Right lobe of liver (tissue), 6 donors: ENCODE results near the gene B3GNT5. TPM values are rescaled to one million over a fixed set of nuclear protein-coding genes. Genes with fewer than 3 reads are reported as not detected.
A peak's percentile ranks its signal among the peaks of the same experiment; 100 is the strongest.

Experiments
- ATAC-seq, 4 donors: fragments of 200-7000 bp; cut with Tn5 transposase; one replicate each; pipeline ENCODE4 v1.9.1; 2020; ENCODE audit warnings: mild to moderate bottlenecking in 4 of 4, moderate library complexity in 4 of 4
- DNase-seq, 3 donors: peaks; one replicate each; pipeline ENCODE4 v3.0.0-alpha.2; 2020
- H3K27ac ChIP-seq, 3 donors: fragments of 200-600 bp; one replicate each; pipeline ENCODE4 v1.8.0; 2022
- H3K27me3 ChIP-seq, 2 donors: fragments of 200-600 bp; one replicate each; pipeline ENCODE4 v1.8.0; 2022
- H3K36me3 ChIP-seq, 4 donors: fragments of 200-600 bp; sonication (generic) in 1 of 4; one replicate each; pipeline versions ENCODE4 v1.5.1 to v1.8.0; 2017 to 2022; ENCODE audit warnings: control low read depth in 1 of 4
- H3K4me1 ChIP-seq, 4 donors: fragments of 200-600 bp; sonication (generic) in 1 of 4; one replicate each; pipeline versions ENCODE4 v1.5.1 to v1.8.0; 2017 to 2022; ENCODE audit warnings: control low read depth in 1 of 4
- H3K4me3 ChIP-seq, 3 donors: fragments of 200-600 bp; one replicate each; pipeline ENCODE4 v1.8.0; 2022
- H3K9me3 ChIP-seq, 4 donors: fragments of 200-600 bp; sonication (generic) in 1 of 4; one replicate each; pipeline versions ENCODE4 v1.5.1 to v1.8.0; 2017 to 2022; ENCODE audit warnings: control low read depth in 1 of 4
- POLR2A ChIP-seq: fragments of 450-650 bp; IDR thresholded peaks from one replicate; pipeline ENCODE4 v1.6.1; 2017; ENCODE audit warnings: antibody characterized with exemption, mild to moderate bottlenecking
- WGBS: methylation state at CpG from one replicate; pipeline ENCODE4 v1.1.6; 2018; ENCODE audit warnings: low coverage, low lambda C conversion rate; ENCODE audit not compliant: insufficient coverage; ENCODE audit errors: missing lambda C conversion rate; 5-methylcytosine and 5-hydroxymethylcytosine counted together
- intact Hi-C, 2 donors: fragments of 100-400 bp; cut with DNase I; formaldehyde crosslinking; loops; one replicate each; pipeline versions ENCODE4 v1.11.2 to v1.14.1; 2022
- total RNA-seq, 6 experiments: library from RNA; depleted of rRNA in 2 of 6; stranded (reverse); fragments of >200 nt in 2 of 6; fragmentation: NEBNext Ultra II Directional in 3 of 6; extraction: Animal tissue kit (Norgen Biotek cat#: 25700) in 3 of 6; gene quantifications; one replicate each; pipeline versions ENCODE4 v1.1.0 to v1.2.4, GENCODE V29; 2016 to 2023
- TF ChIP-seq, protein P1 (sequence below), 4 donors: fragments of 200-600 bp in 3 of 4; fragments of 450-650 bp in 1 of 4; IDR thresholded peaks; one replicate each; pipeline versions ENCODE4 v1.5.1 to v1.8.0; 2016 to 2022; ENCODE audit warnings: antibody characterized with exemption in 4 of 4, mild to moderate bottlenecking in 2 of 4
- donor health status: DM: no; HTN: yes; CAD: no.
- donor health status: DM: no; HTN: no; CAD: no.
- donor health status: DM: no; HTN: no; CAD: no.
- donor health status: DM: no; HTN: yes; CAD: no.
- donor health status: DM: no; HTN: yes; CAD: no.

B3GNT5 gene
- total RNA-seq, 6 experiments from 2014 or later, result 0.27 to 12.5 (median 5.5) TPM

GRCh38 chr3:183301937-183302580, 49.0 kb downstream of the B3GNT5 start:
- no peaks in the 10 kb centered on the region for H3K9me3 ChIP-seq
- 59% methylated on average over 8 of the region's 8 CpGs for whole genome bisulfite sequencing
- DNase-seq, result no peak
- no peak overlapping the region for H3K4me3 ChIP-seq
- H3K27me3 ChIP-seq, result no peaks in the 10 kb centered on the region
- TF ChIP-seq POLR2A, result no peak
- TF ChIP-seq, protein P1, sequence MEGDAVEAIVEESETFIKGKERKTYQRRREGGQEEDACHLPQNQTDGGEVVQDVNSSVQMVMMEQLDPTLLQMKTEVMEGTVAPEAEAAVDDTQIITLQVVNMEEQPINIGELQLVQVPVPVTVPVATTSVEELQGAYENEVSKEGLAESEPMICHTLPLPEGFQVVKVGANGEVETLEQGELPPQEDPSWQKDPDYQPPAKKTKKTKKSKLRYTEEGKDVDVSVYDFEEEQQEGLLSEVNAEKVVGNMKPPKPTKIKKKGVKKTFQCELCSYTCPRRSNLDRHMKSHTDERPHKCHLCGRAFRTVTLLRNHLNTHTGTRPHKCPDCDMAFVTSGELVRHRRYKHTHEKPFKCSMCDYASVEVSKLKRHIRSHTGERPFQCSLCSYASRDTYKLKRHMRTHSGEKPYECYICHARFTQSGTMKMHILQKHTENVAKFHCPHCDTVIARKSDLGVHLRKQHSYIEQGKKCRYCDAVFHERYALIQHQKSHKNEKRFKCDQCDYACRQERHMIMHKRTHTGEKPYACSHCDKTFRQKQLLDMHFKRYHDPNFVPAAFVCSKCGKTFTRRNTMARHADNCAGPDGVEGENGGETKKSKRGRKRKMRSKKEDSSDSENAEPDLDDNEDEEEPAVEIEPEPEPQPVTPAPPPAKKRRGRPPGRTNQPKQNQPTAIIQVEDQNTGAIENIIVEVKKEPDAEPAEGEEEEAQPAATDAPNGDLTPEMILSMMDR (IDR thresholded peaks at IDR 0.05), result no peak
- H3K27ac ChIP-seq, result no peak overlapping the region
- no peaks in the 10 kb centered on the region for H3K36me3 ChIP-seq
- H3K4me1 ChIP-seq, result peaks cover 0 to 5% (median 0%) of the 10 kb centered on the region in 4 donors
- ATAC-seq, result no peak
- intact Hi-C loops, result no loop called here

- DNase-seq, result no peak
- intact Hi-C loops, result no loop called here
- Histone ChIP-seq H3K4me3 (no peak overlapping the region), H3K27ac (no peak overlapping the region), H3K9me3 (no peaks in the 10 kb centered on the region), H3K4me1 (peaks cover 0 to 13% (median 0%) of the 10 kb centered on the region in 4 donors), H3K27me3 (no peaks in the 10 kb centered on the region), H3K36me3 (no peaks in the 10 kb centered on the region)
- 38% methylated on average over 1 of the region's 2 CpGs for WGBS
- TF ChIP-seq, protein P1 (IDR thresholded peaks at IDR 0.05), result no peak
- TF ChIP-seq POLR2A, result no peak
- ATAC-seq, result no peak
Observed at GRCh38 chr3:183303690-183304089, 50.6 kb downstream of the B3GNT5 start.

GRCh38 chr3:183306798-183307671, 54.0 kb downstream of the B3GNT5 start:
- 32% methylated on average over 9 of the region's 9 CpGs for WGBS
- ATAC-seq (peak; percentile 71 to 87 (median 80)), DNase-seq (peak; percentile 68 to 88 (median 76))
- Histone ChIP-seq H3K9me3 (no peaks in the 10 kb centered on the region), H3K27me3 (no peaks in the 10 kb centered on the region), H3K27ac (no peak overlapping the region), H3K4me3 (no peak overlapping the region), H3K36me3 (no peaks in the 10 kb centered on the region), H3K4me1 (peaks cover 0 to 13% (median 2%) of the 10 kb centered on the region in 4 donors)
- no peak for TF ChIP-seq POLR2A
- TF ChIP-seq, protein P1 (IDR thresholded peaks at IDR 0.05), result no peak
- intact Hi-C loops, result no loop called here

GRCh38 chr3:183307749-183308148, 54.7 kb downstream of the B3GNT5 start:
- WGBS, result 44% methylated on average over 2 of the region's 2 CpGs
- H3K27me3 ChIP-seq, result no peaks in the 10 kb centered on the region
- peaks cover 0 to 13% (median 2%) of the 10 kb centered on the region in 4 donors for H3K4me1 ChIP-seq
- TF ChIP-seq, protein P1 (IDR thresholded peaks at IDR 0.05), result no peak
- TF ChIP-seq POLR2A, result no peak
- no peaks in the 10 kb centered on the region for H3K9me3 ChIP-seq
- H3K4me3 ChIP-seq, result no peak overlapping the region
- ATAC-seq (peak in 3 of 4 donors; percentile 19 to 32 (median 21)), DNase-seq (no peak)
- H3K36me3 ChIP-seq, result no peaks in the 10 kb centered on the region
- intact Hi-C loops, result no loop called here
- H3K27ac ChIP-seq, result no peak overlapping the region
